Esophagus muscularis mucosa (tissue), 4 donors: ENCODE results near the gene ANKRD39.
"Not testable (repeated sequence)": the region's sequence is repeated elsewhere in the genome, so short reads cannot be mapped to it uniquely, and the experiment has no call there.

Experiments used
- CTCF ChIP-seq, 3 experiments: fragments of 200-600 bp in 2 of 3; fragments of 450-650 bp in 1 of 3; sonication (generic) in 2 of 3; IDR thresholded peaks; one replicate each; pipeline ENCODE4 v1.5.1; 2017 to 2019; ENCODE audit warnings: antibody characterized with exemption in 3 of 3, mild to moderate bottlenecking in 2 of 3, moderate library complexity in 1 of 3
- EP300 ChIP-seq: sonication (generic); formaldehyde crosslinking; IDR thresholded peaks from one replicate; pipeline ENCODE4 v1.6.1; 2017; ENCODE audit warnings: antibody characterized with exemption
- POLR2A ChIP-seq: fragments of 450-650 bp; IDR thresholded peaks from one replicate; pipeline ENCODE4 v1.6.1; 2017; ENCODE audit warnings: antibody characterized with exemption, moderate library complexity, mild to moderate bottlenecking, low read depth
- POLR2AphosphoS5 ChIP-seq, 2 donors: sonication (generic); formaldehyde crosslinking; IDR thresholded peaks; one replicate each; pipeline ENCODE4 v1.6.1; 2017; ENCODE audit warnings: antibody characterized with exemption in 2 of 2

DNA sequence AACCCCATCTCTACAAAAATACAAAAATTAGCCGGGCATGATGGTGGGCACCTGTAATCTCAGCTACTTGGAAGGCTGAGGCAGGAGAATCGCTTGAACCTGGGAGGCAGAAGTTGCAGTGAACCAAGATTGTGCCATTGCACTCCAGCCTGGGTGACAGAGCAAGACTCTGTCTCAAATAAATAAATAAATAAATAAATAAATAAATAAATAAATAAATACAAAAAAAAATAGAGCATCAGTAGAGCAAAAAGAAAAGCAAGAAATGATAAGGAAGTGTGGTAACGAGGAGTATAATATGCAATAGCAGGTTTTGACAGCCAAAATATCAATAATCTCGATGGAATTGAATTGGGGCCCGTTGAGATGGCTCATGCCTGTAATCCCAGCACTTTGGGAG lies 31.7 kb upstream of the ANKRD39 start:
- not testable (repeated sequence) for TF ChIP-seq CTCF (IDR thresholded peaks at IDR 0.05); POLR2A; POLR2AphosphoS5 (IDR thresholded peaks at IDR 0.05); EP300
